B cell (primary cell): Measurements from ENCODE around the gene AGXT. TPM values are rescaled to one million over a fixed set of nuclear protein-coding genes. Genes with fewer than 3 reads are reported as not detected.

Experiments used
- ATAC-seq: fragments of 200-7000 bp; cut with Tn5 transposase; one replicate; pipeline ENCODE4 v1.10.0; 2021; ENCODE audit warnings: low read depth, mild to moderate bottlenecking, moderate number of reproducible peaks, moderate library complexity
- CTCF ChIA-PET: fragments of 350-600 bp; sonication (Branson Sonifier 250); formaldehyde crosslinking; loops from one replicate; lab custom pipeline; 2021; ENCODE audit warnings: antibody characterized with exemption, inconsistent platforms; lab: Charles Lee
- POLR2A ChIA-PET: fragments of 350-600 bp; sonication (Branson Sonifier 250); formaldehyde crosslinking; loops from one replicate; lab custom pipeline; 2021; ENCODE audit warnings: antibody characterized with exemption; lab: Charles Lee
- DNase-seq: peaks from one replicate; pipeline ENCODE4 v3.0.0; 2013
- H2AFZ ChIP-seq: 2 replicates; pipeline ENCODE4 v1.6.1; 2012; ENCODE audit warnings: mild to moderate bottlenecking, low read depth, low read length; ENCODE audit not compliant: insufficient read depth, poor library complexity, severe bottlenecking
- H3K27ac ChIP-seq, 2 donors: 1 replicate in 1 of 2; 2 replicates in 1 of 2; pipeline ENCODE4 v1.5.1; 2012 to 2013; ENCODE audit warnings: low read length in 2 of 2, mild to moderate bottlenecking in 2 of 2, moderate library complexity in 1 of 2
- H3K27me3 ChIP-seq, 4 experiments: fragments of 200-600 bp in 1 of 4; sonication (generic) in 1 of 4; replicated peaks in 1 of 4; 1 replicate in 2 of 4; 2 replicates in 2 of 4; pipeline versions ENCODE4 v1.6.1 to v1.7.0; 2013 to 2016; ENCODE audit warnings: low read length in 3 of 4, mild to moderate bottlenecking in 2 of 4, mixed read lengths in 1 of 4, moderate library complexity in 1 of 4; ENCODE audit not compliant: insufficient read depth in 4 of 4, control insufficient read depth in 3 of 4; ENCODE audit errors: control extremely low read depth in 1 of 4
- H3K36me3 ChIP-seq, 2 experiments: replicated peaks in 1 of 2; 1 replicate in 1 of 2; 2 replicates in 1 of 2; pipeline versions ENCODE4 v1.6.1 to v1.7.1; 2013; ENCODE audit warnings: low read length in 1 of 2; ENCODE audit not compliant: insufficient read depth in 2 of 2, control insufficient read depth in 1 of 2; ENCODE audit errors: control extremely low read depth in 1 of 2, extremely low read depth in 1 of 2
- H3K4me1 ChIP-seq, 2 donors: fragments of 200-600 bp in 1 of 2; sonication (generic) in 1 of 2; 1 replicate in 1 of 2; 2 replicates in 1 of 2; pipeline versions ENCODE4 v1.5.1 to v1.6.1; 2013 to 2017; ENCODE audit warnings: low read length in 2 of 2; ENCODE audit not compliant: control insufficient read depth in 2 of 2, insufficient read depth in 2 of 2
- H3K4me2 ChIP-seq: replicated peaks from 2 replicates; pipeline ENCODE3; 2012; ENCODE audit warnings: mild to moderate bottlenecking, low read depth, low read length; ENCODE audit not compliant: poor library complexity, severe bottlenecking
- H3K4me3 ChIP-seq, 5 experiments: fragments of 200-600 bp in 1 of 5; sonication (generic) in 1 of 5; 1 replicate in 3 of 5; 2 replicates in 2 of 5; pipeline versions ENCODE4 v1.5.1 to v1.7.0; 2011 to 2016; ENCODE audit warnings: low read length in 4 of 5, mild to moderate bottlenecking in 4 of 5, low read depth in 2 of 5, control low read depth in 1 of 5, moderate library complexity in 1 of 5; ENCODE audit not compliant: insufficient read depth in 1 of 5; ENCODE audit errors: control extremely low read depth in 1 of 5, extremely low read depth in 1 of 5
- H3K79me2 ChIP-seq: fragments of 200-600 bp; sonication (generic); one replicate; pipeline ENCODE4 v1.6.0; 2016; ENCODE audit warnings: low read length; ENCODE audit not compliant: control insufficient read depth, insufficient read depth
- H3K9ac ChIP-seq: fragments of 200-600 bp; sonication (generic); 2 replicates; pipeline ENCODE4 v1.6.1; 2017; ENCODE audit warnings: mild to moderate bottlenecking, low read length, moderate library complexity
- H3K9me3 ChIP-seq, 3 donors: one replicate each; pipeline versions ENCODE4 v1.6.1 to v1.7.1; 2013; ENCODE audit warnings: low read length in 2 of 3; ENCODE audit not compliant: control insufficient read depth in 2 of 3, insufficient read depth in 1 of 3; ENCODE audit errors: control extremely low read depth in 1 of 3
- H4K20me1 ChIP-seq: 2 replicates; pipeline ENCODE4 v1.6.0; 2012; ENCODE audit warnings: mild to moderate bottlenecking, low read length; ENCODE audit not compliant: insufficient read depth, control insufficient read depth, poor library complexity, severe bottlenecking
- H3K27ac Mint-ChIP-seq: one replicate; pipeline ENCODE4 v1.8.0; 2021; ENCODE audit warnings: mixed read lengths
- H3K27me3 Mint-ChIP-seq: one replicate; pipeline ENCODE4 v1.8.0; 2021; ENCODE audit warnings: mixed read lengths
- H3K4me1 Mint-ChIP-seq: one replicate; pipeline ENCODE4 v1.8.0; 2021; ENCODE audit warnings: mixed read lengths
- H3K4me3 Mint-ChIP-seq: one replicate; pipeline ENCODE4 v1.8.0; 2021; ENCODE audit warnings: mixed read lengths
- H3K9me3 Mint-ChIP-seq: one replicate; pipeline ENCODE4 v1.8.0; 2022; ENCODE audit warnings: mixed read lengths; ENCODE audit not compliant: insufficient read depth
- EZH2 ChIP-seq: IDR thresholded peaks from 2 replicates; pipeline ENCODE4 v1.6.1; 2012; ENCODE audit warnings: borderline replicate concordance, low read depth, mild to moderate bottlenecking, moderate library complexity, low read length; ENCODE audit not compliant: insufficient read depth, poor library complexity, severe bottlenecking
- WGBS: methylation state at CpG from one replicate; pipeline ENCODE4 v1.1.5; 2013; ENCODE audit warnings: missing lambda C conversion rate; ENCODE audit not compliant: insufficient coverage; 5-methylcytosine and 5-hydroxymethylcytosine counted together
- intact Hi-C: fragments of 100-400 bp; cut with micrococcal nuclease; formaldehyde crosslinking; loops from one replicate; pipeline ENCODE4 v1.10.0; 2022
- polyA plus RNA-seq: library from polyadenylated mRNA; depleted of rRNA; stranded (reverse); fragments of >200 nt; gene quantifications from 2 replicates; pipeline ENCODE4 v1.2.3, GENCODE V29; 2012
- total RNA-seq, 2 donors: library from RNA; stranded (reverse); fragments of 120-200 nt in 1 of 2; gene quantifications; 1 replicate in 1 of 2; 2 replicates in 1 of 2; pipeline versions ENCODE4 v1.2.3 to v1.2.4, GENCODE V29; 2013 to 2022
- TF ChIP-seq, protein P1 (sequence below): fragments of 200-600 bp; IDR thresholded peaks from one replicate; pipeline ENCODE4 v1.8.0; 2022; ENCODE audit warnings: antibody characterized with exemption, mild to moderate bottlenecking

AGXT gene
- total and polyA plus RNA-seq, 2 donors (not counting 1 experiment from before 2014, with no cell fraction given) = not detected

DNA sequence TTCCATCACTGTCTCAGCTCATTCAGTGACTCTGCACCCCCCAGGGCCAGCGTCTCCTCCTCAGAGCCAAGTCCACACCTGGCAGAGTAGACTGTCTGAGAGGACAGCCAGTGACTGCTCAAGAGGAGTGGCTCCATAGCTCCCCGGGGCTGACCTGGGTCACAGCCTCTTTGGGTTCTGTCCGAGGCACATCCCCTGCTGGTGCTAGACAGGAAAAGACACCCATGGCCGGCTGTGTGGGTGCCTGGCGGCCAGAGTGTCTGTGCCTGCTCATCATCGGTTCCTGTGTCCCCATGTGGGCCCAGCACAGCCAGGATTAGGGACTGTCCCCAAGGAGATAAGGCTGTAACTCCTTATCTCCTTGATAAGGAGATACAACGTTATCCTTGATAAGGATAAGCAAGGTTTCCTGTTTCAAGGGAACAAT lies 34.0 kb downstream of the AGXT start:
- H3K4me1 Mint-ChIP-seq = no peaks in the 10 kb centered on the region
- ATAC-seq = no peak

DNA sequence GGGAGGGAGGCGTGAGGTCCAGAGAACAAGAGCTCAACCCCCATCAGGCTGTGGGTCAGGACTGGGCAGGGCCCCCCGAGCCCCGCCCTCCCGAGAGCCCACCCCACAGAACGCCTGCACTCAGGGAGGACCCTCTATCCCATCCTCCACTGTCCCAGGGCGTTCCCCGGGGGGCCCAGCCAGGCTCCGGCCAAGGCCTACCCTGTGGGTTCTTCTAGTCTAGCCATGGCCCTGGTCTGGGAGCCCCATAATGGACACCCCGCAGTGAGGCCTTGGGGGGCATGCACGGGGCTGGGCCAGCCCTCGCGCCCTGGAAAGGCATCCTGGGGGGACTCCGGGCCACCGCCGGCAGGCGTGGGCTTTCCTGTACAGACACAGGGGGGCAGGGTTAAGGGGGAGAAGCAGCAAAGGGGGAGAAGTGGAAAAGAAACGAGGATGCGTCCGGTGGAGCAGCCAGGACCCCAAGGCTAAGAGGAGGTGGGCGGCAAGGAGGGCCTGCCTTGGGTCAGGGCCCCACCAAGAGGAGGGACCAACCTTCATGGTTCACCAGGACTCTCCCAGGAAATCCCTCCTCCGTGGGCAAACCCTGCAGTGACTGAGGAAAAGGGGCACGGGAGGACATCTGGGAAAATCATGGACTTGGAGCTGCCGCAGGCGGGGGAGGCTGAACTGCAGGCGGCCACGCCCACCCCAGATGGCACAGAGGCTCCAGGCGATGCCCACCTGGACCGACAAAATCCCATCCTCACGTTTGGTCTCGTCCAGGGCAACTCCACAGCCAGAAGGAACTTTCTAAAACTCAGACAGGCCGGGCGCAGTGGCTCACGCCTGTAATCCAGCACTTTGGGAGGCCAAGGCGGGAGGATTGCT lies 34.8 kb downstream of the AGXT start:
- no peak overlapping the region for H3K4me3 Mint-ChIP-seq

More for the DNA sequence above, 34.0 kb downstream of the AGXT start:
- no peak overlapping the region for H2AFZ ChIP-seq
- H3K4me3 ChIP-seq = no peak overlapping the region
- H3K4me2 ChIP-seq = no peak overlapping the region
- Mint-ChIP-seq H3K9me3 (no peaks in the 10 kb centered on the region), H3K4me3 (no peak overlapping the region), H3K27ac (no peak overlapping the region), H3K27me3 (peaks cover 3% of the 10 kb centered on the region)
- H3K27ac ChIP-seq = no peak overlapping the region
- no peaks in the 10 kb centered on the region for H3K36me3 ChIP-seq
- ChIA-PET POLR2A (no interaction called here), CTCF (no interaction called here)
- intact Hi-C loops = no loop called here
- no peaks in the 10 kb centered on the region for H3K9me3 ChIP-seq
- 80% methylated on average over 7 of the region's 7 CpGs for WGBS
- H3K4me1 ChIP-seq = no peaks in the 10 kb centered on the region
- TF ChIP-seq, protein P1, sequence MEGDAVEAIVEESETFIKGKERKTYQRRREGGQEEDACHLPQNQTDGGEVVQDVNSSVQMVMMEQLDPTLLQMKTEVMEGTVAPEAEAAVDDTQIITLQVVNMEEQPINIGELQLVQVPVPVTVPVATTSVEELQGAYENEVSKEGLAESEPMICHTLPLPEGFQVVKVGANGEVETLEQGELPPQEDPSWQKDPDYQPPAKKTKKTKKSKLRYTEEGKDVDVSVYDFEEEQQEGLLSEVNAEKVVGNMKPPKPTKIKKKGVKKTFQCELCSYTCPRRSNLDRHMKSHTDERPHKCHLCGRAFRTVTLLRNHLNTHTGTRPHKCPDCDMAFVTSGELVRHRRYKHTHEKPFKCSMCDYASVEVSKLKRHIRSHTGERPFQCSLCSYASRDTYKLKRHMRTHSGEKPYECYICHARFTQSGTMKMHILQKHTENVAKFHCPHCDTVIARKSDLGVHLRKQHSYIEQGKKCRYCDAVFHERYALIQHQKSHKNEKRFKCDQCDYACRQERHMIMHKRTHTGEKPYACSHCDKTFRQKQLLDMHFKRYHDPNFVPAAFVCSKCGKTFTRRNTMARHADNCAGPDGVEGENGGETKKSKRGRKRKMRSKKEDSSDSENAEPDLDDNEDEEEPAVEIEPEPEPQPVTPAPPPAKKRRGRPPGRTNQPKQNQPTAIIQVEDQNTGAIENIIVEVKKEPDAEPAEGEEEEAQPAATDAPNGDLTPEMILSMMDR = no peak
- no peak for TF ChIP-seq EZH2
- H4K20me1 ChIP-seq = no peaks in the 10 kb centered on the region
- H3K27me3 ChIP-seq = peaks cover 0 to 5% (median 0%) of the 10 kb centered on the region in 4 experiments
- H3K79me2 ChIP-seq = no peaks in the 10 kb centered on the region
- no peak overlapping the region for H3K9ac ChIP-seq
- DNase-seq = no peak

More for the DNA sequence above, 34.8 kb downstream of the AGXT start:
- no peaks in the 10 kb centered on the region for H3K79me2 ChIP-seq
- Mint-ChIP-seq H3K9me3 (no peaks in the 10 kb centered on the region), H3K4me1 (no peaks in the 10 kb centered on the region), H3K27me3 (peaks cover 3% of the 10 kb centered on the region), H3K27ac (no peak overlapping the region)
- no peaks in the 10 kb centered on the region for H4K20me1 ChIP-seq
- POLR2A ChIA-PET = no interaction called here
- H3K9ac ChIP-seq = no peak overlapping the region
- WGBS = 89% methylated on average over 31 of the region's 34 CpGs
- H2AFZ ChIP-seq = no peak overlapping the region
- H3K4me1 ChIP-seq = no peaks in the 10 kb centered on the region
- CTCF ChIA-PET = no interaction called here
- H3K27me3 ChIP-seq = peaks cover 0 to 5% (median 0%) of the 10 kb centered on the region in 4 experiments
- intact Hi-C loops = no loop called here
- H3K4me3 ChIP-seq = no peak overlapping the region
- H3K9me3 ChIP-seq = no peaks in the 10 kb centered on the region
- no peak overlapping the region for H3K4me2 ChIP-seq
- H3K36me3 ChIP-seq = no peaks in the 10 kb centered on the region
- TF ChIP-seq, protein P1 = no peak
- TF ChIP-seq EZH2 = no peak
- DNase-seq (no peak), ATAC-seq (no peak)
- no peak overlapping the region for H3K27ac ChIP-seq
